MCF 10A (cell line): ENCODE results near the gene RPL27. TPM values are rescaled to one million over a fixed set of nuclear protein-coding genes. Genes with fewer than 3 reads are reported as not detected.
A peak's percentile ranks its signal among the peaks of the same experiment; 100 is the strongest.
"Not testable (repeated sequence)": the region's sequence is repeated elsewhere in the genome, so short reads cannot be mapped to it uniquely, and the experiment has no call there.

Source experiments
- BruUV-seq: library from RNA; stranded (reverse); fragments of 400-500 nt; replicated peaks from 2 replicates; lab custom pipeline; 2021; lab: Mats Ljungman, UMichigan
- CTCF ChIA-PET: fragments of 300-600 bp; sonication (Branson Sonifier 250); formaldehyde crosslinking; extraction: SDS; loops from one replicate; lab custom pipeline; 2021; ENCODE audit warnings: antibody characterized with exemption, inconsistent platforms; lab: Yijun Ruan, JAX
- POLR2A ChIA-PET: fragments of 300-600, 350-650 bp; sonication (Branson Sonifier 250); formaldehyde crosslinking; extraction: SDS; loops from one replicate; lab custom pipeline; 2020; ENCODE audit warnings: antibody characterized with exemption, inconsistent platforms; lab: Yijun Ruan, JAX
- DNase-seq: peaks from one replicate; pipeline ENCODE4 v3.0.0-alpha.2; 2018; ENCODE audit not compliant: unreplicated experiment
- H3K27ac Mint-ChIP-seq: one replicate; pipeline ENCODE4 v1.8.0; 2022; ENCODE audit warnings: mild to moderate bottlenecking, low read depth, mixed read lengths; ENCODE audit not compliant: unreplicated experiment
- H3K27me3 Mint-ChIP-seq: one replicate; pipeline ENCODE4 v1.8.0; 2022; ENCODE audit warnings: mixed read lengths; ENCODE audit not compliant: insufficient read depth, unreplicated experiment
- H3K36me3 Mint-ChIP-seq: one replicate; pipeline ENCODE4 v1.8.0; 2022; ENCODE audit warnings: mild to moderate bottlenecking, moderate library complexity, mixed read lengths; ENCODE audit not compliant: insufficient read depth, unreplicated experiment
- H3K4me1 Mint-ChIP-seq: one replicate; pipeline ENCODE4 v1.8.0; 2022; ENCODE audit warnings: mixed read lengths; ENCODE audit not compliant: insufficient read depth, unreplicated experiment
- H3K4me3 Mint-ChIP-seq: one replicate; pipeline ENCODE4 v1.8.0; 2022; ENCODE audit warnings: mild to moderate bottlenecking, moderate library complexity, mixed read lengths; ENCODE audit not compliant: unreplicated experiment
- H3K9me3 Mint-ChIP-seq: one replicate; pipeline ENCODE4 v1.8.0; 2022; ENCODE audit warnings: mixed read lengths; ENCODE audit not compliant: unreplicated experiment
- intact Hi-C: fragments of 100-400 bp; cut with micrococcal nuclease; formaldehyde crosslinking; loops from 2 replicates; pipeline ENCODE4 v1.14.1; 2022
- total RNA-seq: library from RNA; stranded (reverse); gene quantifications from 2 replicates; pipeline ENCODE4 v1.2.3, GENCODE V29; 2022
- TF ChIP-seq, protein P1 (sequence below): fragments of 200-600 bp; IDR thresholded peaks from one replicate; pipeline ENCODE4 v1.8.0; 2022; ENCODE audit warnings: antibody characterized with exemption, mild to moderate bottlenecking; ENCODE audit not compliant: unreplicated experiment

Gene RPL27
- total RNA-seq, 1 experiment from 2014 or later: 1,226 TPM

DNA sequence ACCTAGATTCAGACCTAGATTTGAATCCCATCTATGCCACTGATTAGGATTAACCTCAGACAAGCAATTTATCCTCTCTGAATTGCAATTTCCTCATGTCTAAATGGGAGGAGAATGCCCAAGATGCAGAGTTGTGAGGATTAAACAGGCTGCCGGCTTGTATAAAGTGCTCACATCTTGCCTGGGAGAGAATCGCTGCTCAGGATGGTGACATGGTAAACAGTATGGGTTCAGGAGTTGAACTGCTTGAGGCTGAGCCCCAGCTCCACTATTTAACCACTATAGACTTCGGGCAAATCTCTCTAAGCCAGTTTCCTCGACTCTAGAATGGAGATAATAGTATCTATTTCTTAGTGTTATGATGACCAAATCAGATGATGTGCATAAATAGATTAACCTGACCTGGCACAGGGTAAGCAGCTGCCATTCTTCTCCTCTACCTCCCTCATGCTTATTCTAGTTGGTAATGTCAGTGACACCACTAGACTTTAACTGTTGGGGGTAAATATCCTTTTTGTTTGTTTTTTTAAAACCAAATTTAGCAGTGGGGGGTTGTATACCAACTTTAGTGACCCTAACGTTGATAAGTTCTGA lies 732 bp upstream of the RPL27 start:
- H3K27me3 Mint-ChIP-seq: no peaks in the 10 kb centered on the region

DNA sequence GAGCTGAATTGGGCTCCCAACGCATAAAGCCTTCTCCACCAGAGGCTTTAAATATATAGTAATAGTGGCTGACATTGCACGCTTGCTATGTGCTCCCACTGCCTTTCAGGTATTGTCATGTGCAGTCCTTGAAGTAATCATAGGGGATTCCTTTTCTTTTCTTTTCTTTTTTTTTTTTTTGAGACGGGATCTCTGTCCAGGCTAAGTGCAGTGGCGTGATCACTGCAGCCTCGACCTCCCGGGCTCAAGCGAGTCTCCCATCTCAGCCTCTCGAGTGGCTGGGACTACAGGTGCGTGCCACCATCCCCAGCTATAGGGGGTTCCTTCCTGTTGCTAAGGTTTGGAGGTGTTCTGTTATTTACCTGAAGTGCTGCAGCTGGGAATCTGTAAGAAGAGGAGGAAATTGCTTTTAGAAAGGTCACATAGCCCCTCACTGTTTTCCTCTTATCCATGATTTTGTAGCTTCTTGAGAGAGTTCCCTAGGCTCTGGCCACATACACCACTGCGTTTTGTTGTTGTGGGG lies 845 bp downstream of the RPL27 start:
- Mint-ChIP-seq H3K4me1 (peaks cover 23% of the 10 kb centered on the region), H3K9me3 (no peaks in the 10 kb centered on the region), H3K36me3 (peaks cover 68% of the 10 kb centered on the region), H3K27ac (peak overlapping the region; percentile 96), H3K4me3 (peak overlapping the region; percentile 95), H3K27me3 (no peaks in the 10 kb centered on the region)
- no peak for DNase-seq
- POLR2A ChIA-PET: interaction anchor here (0.6 to 3.6 kb wide), 16 partner anchors 7 to 1080 kb away, joined by 3 to 58 read pairs (median 22); partner anchors contain the start of genes AARSD1, ACLY, BECN1 and BRCA1
- TF ChIP-seq, protein P1, sequence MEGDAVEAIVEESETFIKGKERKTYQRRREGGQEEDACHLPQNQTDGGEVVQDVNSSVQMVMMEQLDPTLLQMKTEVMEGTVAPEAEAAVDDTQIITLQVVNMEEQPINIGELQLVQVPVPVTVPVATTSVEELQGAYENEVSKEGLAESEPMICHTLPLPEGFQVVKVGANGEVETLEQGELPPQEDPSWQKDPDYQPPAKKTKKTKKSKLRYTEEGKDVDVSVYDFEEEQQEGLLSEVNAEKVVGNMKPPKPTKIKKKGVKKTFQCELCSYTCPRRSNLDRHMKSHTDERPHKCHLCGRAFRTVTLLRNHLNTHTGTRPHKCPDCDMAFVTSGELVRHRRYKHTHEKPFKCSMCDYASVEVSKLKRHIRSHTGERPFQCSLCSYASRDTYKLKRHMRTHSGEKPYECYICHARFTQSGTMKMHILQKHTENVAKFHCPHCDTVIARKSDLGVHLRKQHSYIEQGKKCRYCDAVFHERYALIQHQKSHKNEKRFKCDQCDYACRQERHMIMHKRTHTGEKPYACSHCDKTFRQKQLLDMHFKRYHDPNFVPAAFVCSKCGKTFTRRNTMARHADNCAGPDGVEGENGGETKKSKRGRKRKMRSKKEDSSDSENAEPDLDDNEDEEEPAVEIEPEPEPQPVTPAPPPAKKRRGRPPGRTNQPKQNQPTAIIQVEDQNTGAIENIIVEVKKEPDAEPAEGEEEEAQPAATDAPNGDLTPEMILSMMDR: no peak
- CTCF ChIA-PET: interaction anchor here (0.7 to 1.9 kb wide), 2 partner anchors 175 to 485 kb away, joined by 3 to 7 read pairs; partner anchors contain the start of genes BECN1 and DHX8
- intact Hi-C loops: no loop called here
- no TSS peak for BruUV-seq

More for the DNA sequence above, 732 bp upstream of the RPL27 start:
- H3K27ac Mint-ChIP-seq: peak overlapping the region; percentile 96
- H3K4me1 Mint-ChIP-seq: peaks cover 23% of the 10 kb centered on the region
- POLR2A ChIA-PET: interaction anchor here (0.5 to 3.6 kb wide), 34 partner anchors 9 to 1559 kb away, joined by 3 to 58 read pairs (median 6); partner anchors contain the start of genes AARSD1, AOC2, BECN1 and BRCA1
- CTCF ChIA-PET: interaction anchor here (0.6 to 2.5 kb wide), 11 partner anchors 12 to 413 kb away, joined by 3 to 17 read pairs (median 4); partner anchors contain the start of genes AARSD1, AOC2, BECN1 and VAT1
- no TSS peak for BruUV-seq
- TF ChIP-seq, protein P1: no peak
- peaks cover 68% of the 10 kb centered on the region for H3K36me3 Mint-ChIP-seq
- H3K4me3 Mint-ChIP-seq: peak overlapping the region; percentile 95
- intact Hi-C loops: no loop called here
- no peak for DNase-seq
- H3K9me3 Mint-ChIP-seq: no peaks in the 10 kb centered on the region

GRCh38 chr17:43000894-43001293 lies 2.7 kb downstream of the RPL27 start:
- not testable (repeated sequence) for H3K27me3 Mint-ChIP-seq

GRCh38 chr17:43003542-43004172 lies 5.4 kb downstream of the RPL27 start:
- Mint-ChIP-seq H3K27ac (peak overlapping the region; percentile 35), H3K4me1 (peaks cover 18% of the 10 kb centered on the region), H3K4me3 (no peak overlapping the region), H3K9me3 (no peaks in the 10 kb centered on the region), H3K36me3 (peaks cover 67% of the 10 kb centered on the region), H3K27me3 (no peaks in the 10 kb centered on the region)
- no TSS peak for BruUV-seq
- ChIA-PET POLR2A (interaction anchor here (0.6 to 1.4 kb wide), 2 partner anchors 78 to 168 kb away, joined by 3 read pairs; no protein-coding TSS in a partner anchor), CTCF (no interaction called here)
- DNase-seq: peak; percentile 82
- TF ChIP-seq, protein P1: no peak
- intact Hi-C loops: no loop called here

More at GRCh38 chr17:43000894-43001293, 2.7 kb downstream of the RPL27 start:
- H3K9me3 Mint-ChIP-seq, BruUV-seq, H3K27ac Mint-ChIP-seq, intact Hi-C loops: not testable (repeated sequence)
- peaks cover 23% of the 10 kb centered on the region for H3K4me1 Mint-ChIP-seq
- peaks cover 73% of the 10 kb centered on the region for H3K36me3 Mint-ChIP-seq
- peak overlapping the region; percentile 65 for H3K4me3 Mint-ChIP-seq
- ChIA-PET POLR2A (interaction anchor here (0.6 to 2.2 kb wide), 8 partner anchors 10 to 418 kb away, joined by 3 to 20 read pairs (median 4); partner anchors contain the start of genes RUNDC1 and VAT1), CTCF (interaction anchor here (1.0 to 1.4 kb wide), 2 partner anchors 32 to 158 kb away, joined by 4 to 6 read pairs; no protein-coding TSS in a partner anchor)
- peak; percentile 9 for DNase-seq
